A204.1 (cell line): Measurements from ENCODE around the gene PARD3B.

ENCODE experiments used
- FAIRE-seq: peaks from 2 replicates; lab custom pipeline; 2012; peaks lifted over from hg19 to GRCh38; lab: Jason Lieb, UNC

Gene PARD3B

GRCh38 chr2:204763974-204764703 lies 218.9 kb downstream of the PARD3B start:
- no peak for FAIRE-seq

- FAIRE-seq = no peak
Observed at GRCh38 chr2:204770735-204771134, 225.5 kb downstream of the PARD3B start.

- no peak for FAIRE-seq
Observed at GRCh38 chr2:204771721-204772120, 226.4 kb downstream of the PARD3B start.

GRCh38 chr2:204772546-204772945 lies 227.3 kb downstream of the PARD3B start:
- no peak for FAIRE-seq

GRCh38 chr2:204775766-204776165 lies 230.5 kb downstream of the PARD3B start:
- FAIRE-seq = no peak

GRCh38 chr2:204776781-204777559 lies 231.7 kb downstream of the PARD3B start:
- no peak for FAIRE-seq

- no peak for FAIRE-seq
Observed at GRCh38 chr2:204779771-204780170, 234.5 kb downstream of the PARD3B start.

- FAIRE-seq = no peak
Observed at GRCh38 chr2:204781941-204782340, 236.7 kb downstream of the PARD3B start.

GRCh38 chr2:204790076-204790475 lies 244.8 kb downstream of the PARD3B start:
- no peak for FAIRE-seq

- no peak for FAIRE-seq
Observed at GRCh38 chr2:204791230-204791629, 246.0 kb downstream of the PARD3B start.

GRCh38 chr2:204794624-204795023 lies 249.3 kb downstream of the PARD3B start:
- no peak for FAIRE-seq

GRCh38 chr2:204795156-204795555 lies 249.9 kb downstream of the PARD3B start:
- FAIRE-seq = no peak

- no peak for FAIRE-seq
Observed at GRCh38 chr2:204796581-204796980, 251.3 kb downstream of the PARD3B start.

GRCh38 chr2:204799791-204800190 lies 254.5 kb downstream of the PARD3B start:
- FAIRE-seq = no peak

- no peak for FAIRE-seq
Observed at GRCh38 chr2:204808494-204808893, 263.2 kb downstream of the PARD3B start.

GRCh38 chr2:204824751-204825453 lies 279.6 kb downstream of the PARD3B start:
- no peak for FAIRE-seq

- no peak for FAIRE-seq
Observed at GRCh38 chr2:204825681-204826080, 280.4 kb downstream of the PARD3B start.

- FAIRE-seq = no peak
Observed at GRCh38 chr2:204827701-204828590, 282.7 kb downstream of the PARD3B start.

- no peak for FAIRE-seq
Observed at GRCh38 chr2:204834716-204835384, 289.6 kb downstream of the PARD3B start.

GRCh38 chr2:204835786-204836185 lies 290.5 kb downstream of the PARD3B start:
- FAIRE-seq = no peak

- no peak for FAIRE-seq
Observed at GRCh38 chr2:204840504-204840903, 295.2 kb downstream of the PARD3B start.
